ENCODE data around the gene PTPRE. TPM values are rescaled to one million over a fixed set of nuclear protein-coding genes. Genes with fewer than 3 reads are reported as not detected.

The PTPRE gene
- total RNA-seq, 4 donors from 2014 or later: 9.8 to 24.9 (median 22.7) TPM

DNA sequence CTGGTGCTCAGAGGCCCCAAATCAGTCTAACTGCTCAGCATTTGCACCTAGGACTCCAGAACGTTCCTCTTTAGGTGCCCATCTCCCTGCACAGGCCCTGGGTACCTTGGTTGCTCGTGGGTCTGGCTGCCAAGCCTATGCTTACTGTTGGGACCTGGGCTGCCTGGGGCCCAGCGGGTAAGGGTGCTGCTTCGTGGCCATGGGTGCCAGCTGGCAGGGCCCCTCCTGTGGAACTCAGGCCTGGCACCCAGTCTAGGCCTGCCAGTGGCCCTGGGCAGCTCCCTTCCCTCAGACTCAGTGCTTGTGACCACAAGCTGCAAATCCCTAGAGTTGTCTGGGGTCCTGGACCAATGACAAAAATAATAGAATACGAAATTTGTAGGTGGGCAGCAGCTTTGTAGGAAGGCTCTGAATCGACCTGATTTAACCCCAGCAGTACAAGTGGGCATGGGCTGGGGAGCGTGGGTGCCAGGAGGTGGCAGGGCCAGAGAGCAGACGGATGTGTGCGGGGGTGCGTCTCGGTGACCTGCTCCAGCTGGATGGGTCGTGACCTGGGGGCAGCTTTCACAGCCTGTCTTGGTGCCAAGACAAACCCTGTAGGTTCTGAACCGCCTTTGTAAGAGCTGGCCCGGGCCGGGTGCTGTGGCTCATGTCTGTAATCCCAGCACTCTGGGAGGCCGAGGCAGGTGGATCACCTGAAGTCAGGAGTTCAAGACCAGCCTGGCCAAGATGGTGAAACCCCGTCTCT lies 149.6 kb downstream of the PTPRE start:
- Histone ChIP-seq H3K4me1 (peaks cover 0 to 39% (median 5%) of the 10 kb centered on the region in 3 donors), H3K27ac (no peak overlapping the region), H3K36me3 (peaks cover 12 to 89% (median 13%) of the 10 kb centered on the region in 3 donors), H3K9me3 (no peaks in the 10 kb centered on the region), H3K4me3 (no peak overlapping the region), H3K27me3 (no peaks in the 10 kb centered on the region)
- 67 to 80% methylated on average over 2 to 10 of the region's 17 CpGs for WGBS, 2 donors
- intact Hi-C loops (cut with DNase I): no loop called here
- TF ChIP-seq, protein P1, sequence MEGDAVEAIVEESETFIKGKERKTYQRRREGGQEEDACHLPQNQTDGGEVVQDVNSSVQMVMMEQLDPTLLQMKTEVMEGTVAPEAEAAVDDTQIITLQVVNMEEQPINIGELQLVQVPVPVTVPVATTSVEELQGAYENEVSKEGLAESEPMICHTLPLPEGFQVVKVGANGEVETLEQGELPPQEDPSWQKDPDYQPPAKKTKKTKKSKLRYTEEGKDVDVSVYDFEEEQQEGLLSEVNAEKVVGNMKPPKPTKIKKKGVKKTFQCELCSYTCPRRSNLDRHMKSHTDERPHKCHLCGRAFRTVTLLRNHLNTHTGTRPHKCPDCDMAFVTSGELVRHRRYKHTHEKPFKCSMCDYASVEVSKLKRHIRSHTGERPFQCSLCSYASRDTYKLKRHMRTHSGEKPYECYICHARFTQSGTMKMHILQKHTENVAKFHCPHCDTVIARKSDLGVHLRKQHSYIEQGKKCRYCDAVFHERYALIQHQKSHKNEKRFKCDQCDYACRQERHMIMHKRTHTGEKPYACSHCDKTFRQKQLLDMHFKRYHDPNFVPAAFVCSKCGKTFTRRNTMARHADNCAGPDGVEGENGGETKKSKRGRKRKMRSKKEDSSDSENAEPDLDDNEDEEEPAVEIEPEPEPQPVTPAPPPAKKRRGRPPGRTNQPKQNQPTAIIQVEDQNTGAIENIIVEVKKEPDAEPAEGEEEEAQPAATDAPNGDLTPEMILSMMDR (IDR thresholded peaks at IDR 0.05): no peak
- no peak for TF ChIP-seq POLR2A (IDR thresholded peaks at IDR 0.05)
- DNase-seq: no peak

DNA sequence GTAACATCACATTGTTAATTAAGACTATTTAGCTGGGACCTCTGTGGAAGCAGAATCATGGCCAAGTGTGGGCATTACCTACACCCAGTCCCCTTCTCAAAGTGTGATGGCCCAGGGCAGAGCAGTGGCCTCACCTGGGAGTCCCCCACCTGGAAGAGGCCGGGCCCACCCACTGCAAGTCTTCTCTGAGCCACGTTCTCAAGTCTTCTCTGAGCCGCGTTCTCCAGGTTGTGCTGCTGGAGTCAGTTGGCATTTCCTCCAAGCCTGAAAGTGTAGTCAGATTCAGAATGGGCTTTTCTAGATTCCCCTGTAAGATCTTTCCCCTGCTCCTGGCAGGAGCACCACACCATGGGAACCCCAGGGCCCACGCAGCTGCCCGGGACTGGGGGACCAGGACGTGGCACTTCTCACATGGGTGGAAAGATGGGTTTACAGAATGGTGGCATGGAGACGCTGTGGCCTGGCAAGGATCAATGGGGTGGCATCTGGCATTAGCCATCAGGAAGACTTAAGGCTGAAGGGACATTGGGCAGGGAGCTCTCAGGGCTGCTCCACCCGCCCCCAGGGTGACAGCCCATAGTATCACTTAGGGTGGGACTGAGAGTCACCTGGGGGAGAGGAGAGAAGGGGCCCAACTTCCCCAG lies 151.3 kb downstream of the PTPRE start:
- Histone ChIP-seq H3K4me1 (peaks cover 4 to 35% (median 7%) of the 10 kb centered on the region in 3 donors), H3K27ac (no peak overlapping the region), H3K9me3 (no peaks in the 10 kb centered on the region), H3K36me3 (peaks cover 12 to 89% (median 13%) of the 10 kb centered on the region in 3 donors), H3K4me3 (no peak overlapping the region), H3K27me3 (no peaks in the 10 kb centered on the region)
- no peak for DNase-seq
- intact Hi-C loops (cut with DNase I): no loop called here
- 97 to 100% methylated on average over 4 to 5 of the region's 9 CpGs for WGBS, 2 donors
- no peak for TF ChIP-seq POLR2A (IDR thresholded peaks at IDR 0.05)
- TF ChIP-seq, protein P1 (IDR thresholded peaks at IDR 0.05): no peak

DNA sequence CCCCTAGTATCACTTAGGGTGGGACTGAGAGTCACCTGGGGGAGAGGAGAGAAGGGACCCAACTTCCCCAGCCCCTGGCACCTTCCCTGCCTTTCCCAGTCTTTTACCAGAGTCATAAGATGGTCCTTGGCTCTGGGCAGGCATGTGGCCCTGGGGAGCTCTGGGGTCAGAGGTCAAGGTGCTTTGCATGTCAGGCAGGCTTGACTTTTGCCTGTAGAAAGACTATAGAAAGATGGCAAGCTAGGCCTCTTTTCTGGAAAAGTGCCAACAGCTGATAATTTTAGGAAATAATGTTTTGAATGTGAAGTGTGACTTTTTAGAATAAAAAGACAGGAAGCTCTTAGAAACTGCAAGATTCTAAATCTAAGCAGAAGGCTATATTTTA lies 151.8 kb downstream of the PTPRE start:
- no peak for DNase-seq
- Histone ChIP-seq H3K4me1 (peaks cover 9 to 35% (median 12%) of the 10 kb centered on the region in 3 donors), H3K36me3 (peaks cover 12 to 86% (median 13%) of the 10 kb centered on the region in 3 donors), H3K9me3 (no peaks in the 10 kb centered on the region), H3K27me3 (no peaks in the 10 kb centered on the region), H3K4me3 (no peak overlapping the region), H3K27ac (no peak overlapping the region)
- intact Hi-C loops (cut with DNase I): no loop called here
- no peak for TF ChIP-seq POLR2A (IDR thresholded peaks at IDR 0.05)
- TF ChIP-seq, protein P1 (IDR thresholded peaks at IDR 0.05): no peak

DNA sequence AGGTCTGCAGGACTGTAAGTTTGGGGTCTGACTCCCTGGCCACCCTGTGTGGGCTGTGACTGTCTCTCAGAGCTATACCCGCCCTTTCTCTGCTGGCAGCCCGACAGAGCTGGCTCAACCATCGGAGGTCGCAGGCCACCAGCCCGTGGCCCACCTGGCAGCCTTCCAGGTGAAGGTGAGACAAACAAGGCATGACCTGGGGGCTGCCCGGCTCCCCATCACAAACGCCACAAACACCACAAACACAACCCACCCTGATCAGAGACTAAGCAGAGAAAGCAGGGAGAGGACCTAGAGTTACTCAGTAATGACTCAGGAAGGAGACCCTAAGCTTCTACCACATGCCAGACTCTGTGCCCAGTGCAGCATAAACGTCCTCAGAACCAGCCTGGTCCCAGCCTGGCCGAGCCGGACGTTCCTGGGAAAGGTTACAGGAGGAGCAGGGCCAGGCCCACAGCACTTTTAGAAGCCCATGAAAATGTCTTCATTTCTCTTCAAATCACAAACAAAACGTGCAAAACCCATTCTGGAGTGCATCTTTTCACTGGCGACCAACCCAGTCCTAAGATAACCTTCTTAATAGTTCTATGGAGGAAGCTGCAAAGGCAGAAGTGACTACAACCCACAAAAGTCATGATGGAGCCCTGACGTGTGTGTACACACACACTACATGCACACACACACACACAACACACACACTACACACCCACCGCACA lies 152.5 kb downstream of the PTPRE start:
- Histone ChIP-seq H3K4me3 (no peak overlapping the region), H3K4me1 (peaks cover 15 to 35% (median 19%) of the 10 kb centered on the region in 3 donors), H3K9me3 (no peaks in the 10 kb centered on the region), H3K27me3 (no peaks in the 10 kb centered on the region), H3K36me3 (peaks cover 12 to 86% (median 13%) of the 10 kb centered on the region in 3 donors), H3K27ac (no peak overlapping the region)
- intact Hi-C loops (cut with DNase I): no loop called here
- TF ChIP-seq POLR2A (IDR thresholded peaks at IDR 0.05): no peak
- TF ChIP-seq, protein P1 (IDR thresholded peaks at IDR 0.05): no peak
- DNase-seq: no peak
- 71 to 80% methylated on average over 8 to 10 of the region's 15 CpGs for WGBS, 2 donors

DNA sequence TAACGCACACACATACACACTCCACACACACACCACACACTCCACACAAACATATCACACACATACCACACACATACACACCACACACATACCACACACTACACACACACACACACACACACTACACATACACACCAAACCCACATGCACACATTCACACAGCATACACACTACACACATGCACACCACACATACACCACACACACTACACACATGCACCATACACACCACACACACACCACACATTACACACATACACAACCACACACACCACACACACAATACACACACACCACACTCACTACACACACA lies 153.0 kb downstream of the PTPRE start:
- TF ChIP-seq, protein P1 (IDR thresholded peaks at IDR 0.05): no peak
- TF ChIP-seq POLR2A (IDR thresholded peaks at IDR 0.05): no peak
- 0 to 100% methylated on average over 1 of the region's 1 CpG for WGBS, 2 donors
- peak overlapping the region in 1 of 4 donors; percentile 7 for H3K27ac ChIP-seq
- no peaks in the 10 kb centered on the region for H3K9me3 ChIP-seq
- H3K4me3 ChIP-seq: no peak overlapping the region
- H3K27me3 ChIP-seq: no peaks in the 10 kb centered on the region
- intact Hi-C loops (cut with DNase I): no loop called here
- DNase-seq: no peak
- peaks cover 12 to 86% (median 13%) of the 10 kb centered on the region in 3 donors for H3K36me3 ChIP-seq
- peaks cover 16 to 35% (median 24%) of the 10 kb centered on the region in 3 donors for H3K4me1 ChIP-seq
